K562 (cell line): ENCODE measurements around the gene ZKSCAN4. TPM values are rescaled to one million over a fixed set of nuclear protein-coding genes. Genes with fewer than 3 reads are reported as not detected.
A peak's percentile ranks its signal among the peaks of the same experiment; 100 is the strongest.

Experiments
- BRF2 ChIP-seq: IDR thresholded peaks from 3 replicates; pipeline ENCODE4 v1.6.1; 2011; ENCODE audit warnings: borderline replicate concordance, mild to moderate bottlenecking; ENCODE audit not compliant: insufficient read length, insufficient read depth
- CBFB ChIP-seq: sonication (generic); formaldehyde crosslinking; IDR thresholded peaks from 2 replicates; pipeline ENCODE4 v1.4.0; 2020; ENCODE audit warnings: mild to moderate bottlenecking, missing genetic modification reagents
- CREB1 ChIP-seq, 2 experiments: sonication (generic) in 1 of 2; formaldehyde crosslinking in 1 of 2; IDR thresholded peaks; 2 replicates each; pipeline versions ENCODE4 v1.6.1 to v1.8.0; 2012 to 2022; ENCODE audit warnings: inconsistent platforms in 1 of 2, mild to moderate bottlenecking in 1 of 2, missing genetic modification reagents in 1 of 2, moderate library complexity in 1 of 2
- ETV5 ChIP-seq: sonication (generic); formaldehyde crosslinking; IDR thresholded peaks from 2 replicates; pipeline ENCODE4 v1.4.0; 2020; ENCODE audit warnings: low read depth, mild to moderate bottlenecking, missing genetic modification reagents
- FOXP1 ChIP-seq: sonication (generic); formaldehyde crosslinking; IDR thresholded peaks from 2 replicates; pipeline ENCODE4 v1.8.0; 2022; ENCODE audit warnings: mild to moderate bottlenecking, missing genetic modification reagents
- FUS ChIP-seq: fragments of 200-400 bp; formaldehyde crosslinking; optimal IDR thresholded peaks from 2 replicates; pipeline ENCODE3; 2017; ENCODE audit warnings: low read depth, low read length
- MCM2 ChIP-seq: fragments of 450-650 bp; IDR thresholded peaks from 2 replicates; pipeline ENCODE4 v1.6.1; 2017; ENCODE audit warnings: low read depth, mild to moderate bottlenecking
- MITF ChIP-seq: IDR thresholded peaks from 2 replicates; pipeline ENCODE4 v1.6.1; 2014; ENCODE audit warnings: antibody characterized with exemption
- NCOA4 ChIP-seq: fragments of 450-650 bp; IDR thresholded peaks from 2 replicates; pipeline ENCODE4 v1.6.1; 2018; ENCODE audit warnings: mild to moderate bottlenecking; ENCODE audit not compliant: partially characterized antibody
- NR1H2 ChIP-seq: sonication (generic); formaldehyde crosslinking; IDR thresholded peaks from 2 replicates; pipeline ENCODE4 v1.4.0; 2020; ENCODE audit warnings: mild to moderate bottlenecking, missing genetic modification reagents
- NR2C2 ChIP-seq, 2 experiments: fragments of 200-800 bp in 1 of 2; sonication (Bioruptor generic) in 1 of 2; sonication (generic) in 1 of 2; formaldehyde crosslinking in 1 of 2; IDR thresholded peaks; 2 replicates each; pipeline versions ENCODE4 v1.6.1 to v1.8.0; 2016 to 2022; ENCODE audit warnings: mild to moderate bottlenecking in 1 of 2, missing compliant biosample characterization in 1 of 2, missing genetic modification characterization in 1 of 2, missing genetic modification reagents in 1 of 2
- NRF1 ChIP-seq, 2 experiments: fragments of 450-650 bp; IDR thresholded peaks in 1 of 2; conservative IDR thresholded peaks in 1 of 2; 2 replicates each; pipeline ENCODE4 v1.6.1; 2014; ENCODE audit warnings: mild to moderate bottlenecking in 2 of 2
- SRSF9 ChIP-seq: fragments of 200-400 bp; formaldehyde crosslinking; IDR thresholded peaks from 2 replicates; pipeline ENCODE4 v1.6.1; 2017; ENCODE audit warnings: low read depth, low read length, borderline replicate concordance
- TAF1 ChIP-seq: IDR thresholded peaks from 2 replicates; pipeline ENCODE4 v1.6.1; 2011; ENCODE audit warnings: mild to moderate bottlenecking, low read length, moderate library complexity; ENCODE audit not compliant: insufficient read depth, control insufficient read depth, severe bottlenecking; ENCODE audit errors: extremely low read depth
- XRCC3 ChIP-seq: fragments of 450-650 bp; IDR thresholded peaks from 2 replicates; pipeline ENCODE4 v1.6.1; 2017; ENCODE audit warnings: mild to moderate bottlenecking, moderate library complexity
- XRCC4 ChIP-seq: IDR thresholded peaks from one replicate; pipeline ENCODE4 v1.6.1; 2011; ENCODE audit not compliant: insufficient read depth, insufficient read length; ENCODE audit errors: extremely low read depth
- ZNF589 ChIP-seq: fragments of 200-800 bp; sonication (Bioruptor generic); IDR thresholded peaks from 2 replicates; pipeline ENCODE4 v1.6.1; 2016; ENCODE audit warnings: low read depth, missing genetic modification characterization, missing compliant biosample characterization
- ZNF778 ChIP-seq: fragments of 450-650 bp; formaldehyde crosslinking; IDR thresholded peaks from 2 replicates; pipeline ENCODE4 v1.4.0; 2020; ENCODE audit warnings: mild to moderate bottlenecking, moderate library complexity
- polyA plus RNA-seq, 8 experiments: library from polyadenylated mRNA; depleted of rRNA in 4 of 8; stranded (reverse) in 5 of 8; unstranded in 3 of 8; fragments of >200 nt; fragmentation: Nextera tagmentation in 2 of 8; fragmentation: Illumina TruSeq in 1 of 8; extraction: Ambion mirVana in 2 of 8; extraction: Trizol in 1 of 8; gene quantifications; 2 replicates each; pipeline versions ENCODE4 v1.2.1 to v1.2.3, GENCODE V29; 2011 to 2014; ENCODE audit warnings: inconsistent platforms in 1 of 8, missing spikeins in 1 of 8
- total RNA-seq, 7 experiments: library from RNA; depleted of rRNA in 6 of 7; stranded (reverse); fragments of >200 nt in 6 of 7; fragmentation: Illumina TruSeq in 2 of 7; extraction: Trizol in 2 of 7; gene quantifications; 2 replicates each; pipeline versions ENCODE4 v1.2.1 to v1.2.3, GENCODE V29; 2011 to 2021; ENCODE audit warnings: low replicate concordance in 1 of 7
- TF ChIP-seq, protein P1 (sequence below): fragments of 450-650 bp; IDR thresholded peaks from 2 replicates; pipeline ENCODE4 v1.6.1; 2016; ENCODE audit warnings: antibody characterized with exemption
- TF ChIP-seq, protein P2 (sequence below): fragments of 250-450 bp; sonication (Bioruptor Pico); IDR thresholded peaks from 2 replicates; pipeline ENCODE4 v1.4.0; 2020; ENCODE audit warnings: mild to moderate bottlenecking, moderate library complexity

ZKSCAN4 gene
- total and polyA plus RNA-seq, 9 of the 15 experiments (the other 6 are each of a cell fraction or from before 2014, with no cell fraction given), result 1.2 to 5.3 (median 4.7) TPM

GRCh38 chr6:28211840-28212509 is 40.1 kb downstream of the ZKSCAN4 start (continued):
- TF ChIP-seq, protein P1, sequence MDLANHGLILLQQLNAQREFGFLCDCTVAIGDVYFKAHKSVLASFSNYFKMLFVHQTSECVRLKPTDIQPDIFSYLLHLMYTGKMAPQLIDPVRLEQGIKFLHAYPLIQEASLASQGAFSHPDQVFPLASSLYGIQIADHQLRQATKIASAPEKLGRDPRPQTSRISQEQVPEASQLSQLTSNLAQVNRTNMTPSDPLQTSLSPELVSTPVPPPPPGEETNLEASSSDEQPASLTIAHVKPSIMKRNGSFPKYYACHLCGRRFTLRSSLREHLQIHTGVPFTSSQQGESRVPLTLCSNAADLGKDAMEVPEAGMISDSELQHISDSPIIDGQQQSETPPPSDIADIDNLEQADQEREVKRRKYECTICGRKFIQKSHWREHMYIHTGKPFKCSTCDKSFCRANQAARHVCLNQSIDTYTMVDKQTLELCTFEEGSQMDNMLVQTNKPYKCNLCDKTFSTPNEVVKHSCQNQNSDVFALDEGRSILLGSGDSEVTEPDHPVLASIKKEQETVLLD, result no peak
- TF ChIP-seq ZNF778 (CRISPR knock-in tag) (no peak), XRCC3 (no peak), ZNF589 (CRISPR knock-in tag) (no peak), ETV5 (peak; percentile 63; the same call in 1 of the 2 replicates), MITF (no peak), NR2C2 (CRISPR knock-in tag; IDR thresholded peaks at IDR 0.05) (no peak), NR2C2 (tag; IDR thresholded peaks at IDR 0.05) (peak; percentile 62), CREB1 (IDR thresholded peaks at IDR 0.05) (no peak; the same call in 1 of the 2 replicates), CREB1 (CRISPR knock-in tag; IDR thresholded peaks at IDR 0.05) (no peak), CBFB (CRISPR knock-in tag) (0 out of 2 replicates have a peak, but pooled peaks have one; percentile 30), NRF1 (conservative IDR thresholded peaks at IDR 0.05 in 1 of 2, IDR thresholded peaks at IDR 0.05 in 1 of 2) (peak in 1 of 2 experiments; percentile 18; a peak in 1 of 4 replicates), SRSF9 (no peak), FUS (no peak), BRF2 (no peak), TAF1 (peak; percentile 24), NCOA4 (no peak), NR1H2 (CRISPR knock-in tag) (0 out of 2 replicates have a peak, but pooled peaks have one; percentile 56), MCM2 (no peak), XRCC4 (no peak), FOXP1 (no peak; the same call in 1 of the 2 replicates)
- TF ChIP-seq, protein P2, sequence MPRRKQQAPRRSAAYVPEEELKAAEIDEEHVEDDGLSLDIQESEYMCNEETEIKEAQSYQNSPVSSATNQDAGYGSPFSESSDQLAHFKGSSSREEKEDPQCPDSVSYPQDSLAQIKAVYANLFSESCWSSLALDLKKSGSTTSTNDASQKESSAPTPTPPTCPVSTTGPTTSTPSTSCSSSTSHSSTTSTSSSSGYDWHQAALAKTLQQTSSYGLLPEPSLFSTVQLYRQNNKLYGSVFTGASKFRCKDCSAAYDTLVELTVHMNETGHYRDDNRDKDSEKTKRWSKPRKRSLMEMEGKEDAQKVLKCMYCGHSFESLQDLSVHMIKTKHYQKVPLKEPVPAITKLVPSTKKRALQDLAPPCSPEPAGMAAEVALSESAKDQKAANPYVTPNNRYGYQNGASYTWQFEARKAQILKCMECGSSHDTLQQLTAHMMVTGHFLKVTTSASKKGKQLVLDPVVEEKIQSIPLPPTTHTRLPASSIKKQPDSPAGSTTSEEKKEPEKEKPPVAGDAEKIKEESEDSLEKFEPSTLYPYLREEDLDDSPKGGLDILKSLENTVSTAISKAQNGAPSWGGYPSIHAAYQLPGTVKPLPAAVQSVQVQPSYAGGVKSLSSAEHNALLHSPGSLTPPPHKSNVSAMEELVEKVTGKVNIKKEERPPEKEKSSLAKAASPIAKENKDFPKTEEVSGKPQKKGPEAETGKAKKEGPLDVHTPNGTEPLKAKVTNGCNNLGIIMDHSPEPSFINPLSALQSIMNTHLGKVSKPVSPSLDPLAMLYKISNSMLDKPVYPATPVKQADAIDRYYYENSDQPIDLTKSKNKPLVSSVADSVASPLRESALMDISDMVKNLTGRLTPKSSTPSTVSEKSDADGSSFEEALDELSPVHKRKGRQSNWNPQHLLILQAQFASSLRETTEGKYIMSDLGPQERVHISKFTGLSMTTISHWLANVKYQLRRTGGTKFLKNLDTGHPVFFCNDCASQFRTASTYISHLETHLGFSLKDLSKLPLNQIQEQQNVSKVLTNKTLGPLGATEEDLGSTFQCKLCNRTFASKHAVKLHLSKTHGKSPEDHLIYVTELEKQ (CRISPR knock-in tag), result no peak
